ENCODE measurements around the gene IFNW1. TPM values are rescaled to one million over a fixed set of nuclear protein-coding genes. Genes with fewer than 3 reads are reported as not detected.
"Not testable (repeated sequence)": the region's sequence is repeated elsewhere in the genome, so short reads cannot be mapped to it uniquely, and the experiment has no call there.

IFNW1 gene
- total RNA-seq = not detected

DNA sequence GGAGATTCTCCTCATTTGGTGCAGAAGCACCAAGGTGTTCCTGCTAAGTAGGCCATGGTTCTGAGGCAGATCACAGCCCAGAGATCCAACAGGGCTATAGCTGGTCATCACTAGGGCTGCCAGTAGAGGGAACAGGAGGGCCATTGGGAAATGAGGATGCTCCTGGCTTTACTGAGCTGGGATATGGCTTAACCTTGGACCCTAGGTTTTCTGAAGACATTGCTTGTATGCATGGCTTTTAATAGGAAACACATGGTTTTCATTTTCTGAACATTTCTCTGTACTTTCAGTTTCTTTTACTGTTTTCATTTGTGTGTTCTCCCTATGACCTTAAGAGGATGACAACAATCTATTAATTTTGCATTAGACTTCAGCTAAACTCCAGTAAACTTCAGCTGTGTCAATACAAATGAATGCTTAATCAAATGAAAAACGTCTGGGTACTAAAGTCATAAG, at the start of gene IFNW1:
IFNW1 (minus strand) TSS at position 406 of the 456 bp plus-strand sequence; CDS start at position 144, 262 bp downstream.
- TF ChIP-seq POLR2A (IDR thresholded peaks at IDR 0.05) (no peak), CTCF (IDR thresholded peaks at IDR 0.05) (no peak), EP300 (IDR thresholded peaks at IDR 0.05) (no peak), POLR2AphosphoS5 (IDR thresholded peaks at IDR 0.05) (no peak)
- Histone ChIP-seq H3K4me3 (no peak within 1 kb of the TSS), H3K4me1 (no peaks in the 10 kb centered on the region), H3K9me3 (no peaks in the 10 kb centered on the region), H3K36me3 (no peaks in the 10 kb centered on the region), H3K27ac (no peak within 1 kb of the TSS), H3K27me3 (no peaks in the 10 kb centered on the region)
- ATAC-seq (ENCODE audit: low FRiP score in 2 of 2) = no peak
- DNase-seq = no peak
- 35 to 48% methylated on average over 1 of the region's 1 CpG for WGBS, 2 donors

- WGBS, 2 donors = 92 to 94% methylated on average over 3 of the region's 3 CpGs
- H3K4me3 ChIP-seq; H3K27ac ChIP-seq; ATAC-seq (ENCODE audit: low FRiP score in 2 of 2); H3K4me1 ChIP-seq; H3K27me3 ChIP-seq; DNase-seq; H3K36me3 ChIP-seq; H3K9me3 ChIP-seq: not testable (repeated sequence)
Observed at GRCh38 chr9:21187487-21187886, 45.9 kb upstream of the IFNW1 start, which contains the start of gene IFNA4. Gene IFNA4, minus strand, starts transcription at chr9:21187587. Its CDS starts 56 bp downstream, at chr9:21187531.

DNA sequence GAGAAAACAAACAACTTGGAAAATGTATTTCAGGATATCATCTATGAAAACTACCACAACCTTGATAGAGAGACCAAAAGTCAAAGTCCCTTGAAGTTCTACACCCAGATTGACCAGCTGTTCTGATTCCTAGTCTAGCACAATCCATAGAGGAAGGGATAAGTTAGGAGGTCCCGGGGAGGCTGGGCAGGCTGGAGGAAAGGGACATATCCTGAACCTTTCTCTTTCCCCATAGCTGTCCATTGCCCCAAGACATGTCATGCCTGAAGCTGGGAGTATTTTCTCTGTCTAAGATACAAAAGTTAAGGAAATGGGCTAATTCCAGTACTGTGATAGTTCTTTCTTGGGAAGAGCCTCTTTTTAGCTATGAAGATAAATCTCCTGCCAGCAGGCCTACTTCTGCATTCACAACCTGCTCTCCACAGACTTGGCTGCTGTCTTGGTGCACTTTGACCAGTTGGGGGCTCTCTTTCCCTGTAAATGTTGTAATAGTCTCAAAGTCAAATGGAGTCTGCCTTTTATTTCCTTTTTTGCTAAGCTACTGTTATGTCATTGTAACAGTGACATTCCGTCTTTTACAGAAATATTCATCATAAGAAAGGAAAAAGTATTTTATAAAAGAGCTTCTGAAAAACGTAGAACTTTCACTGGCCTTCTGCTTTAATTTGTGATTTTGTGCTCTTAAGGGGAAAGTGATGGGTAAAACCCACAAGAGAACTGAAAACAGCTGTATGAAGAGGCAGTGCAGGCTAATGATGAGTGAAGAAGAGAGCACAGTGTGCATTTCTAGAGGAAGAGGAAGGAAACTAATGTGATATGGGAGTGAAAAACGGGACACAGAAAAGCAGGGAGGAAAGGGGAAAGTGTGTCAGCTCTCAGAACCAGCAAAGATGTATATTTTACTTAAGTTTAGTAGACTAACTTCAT, 41.4 kb upstream of the IFNW1 start:
- WGBS, 2 donors = 40 to 46% methylated on average over 4 of the region's 4 CpGs
- H3K9me3 ChIP-seq = not testable (repeated sequence)

GRCh38 chr9:21174671-21175070, 33.0 kb upstream of the IFNW1 start:
- TF ChIP-seq EP300 (IDR thresholded peaks at IDR 0.05) (no peak), POLR2A (IDR thresholded peaks at IDR 0.05) (no peak), POLR2AphosphoS5 (IDR thresholded peaks at IDR 0.05) (no peak), CTCF (IDR thresholded peaks at IDR 0.05) (no peak)
- WGBS, 2 donors = 85 to 86% methylated on average over 2 of the region's 2 CpGs
- no peak for DNase-seq
- H3K4me3 ChIP-seq = no peak overlapping the region
- H3K9me3 ChIP-seq = no peaks in the 10 kb centered on the region
- no peak for ATAC-seq (ENCODE audit: low FRiP score in 2 of 2)
- no peaks in the 10 kb centered on the region for H3K4me1 ChIP-seq
- H3K36me3 ChIP-seq = no peaks in the 10 kb centered on the region
- no peaks in the 10 kb centered on the region for H3K27me3 ChIP-seq
- no peak overlapping the region for H3K27ac ChIP-seq

More for the DNA sequence above, 41.4 kb upstream of the IFNW1 start:
- H3K27ac ChIP-seq, DNase-seq, H3K36me3 ChIP-seq, H3K4me3 ChIP-seq, H3K4me1 ChIP-seq, H3K27me3 ChIP-seq: not testable (repeated sequence)
- peak in 2 of 6 experiments; percentile 7 to 16 for TF ChIP-seq CTCF (IDR thresholded peaks at IDR 0.05)
- ATAC-seq (ENCODE audit: low FRiP score in 2 of 2) = peak; percentile 55 to 86

DNA sequence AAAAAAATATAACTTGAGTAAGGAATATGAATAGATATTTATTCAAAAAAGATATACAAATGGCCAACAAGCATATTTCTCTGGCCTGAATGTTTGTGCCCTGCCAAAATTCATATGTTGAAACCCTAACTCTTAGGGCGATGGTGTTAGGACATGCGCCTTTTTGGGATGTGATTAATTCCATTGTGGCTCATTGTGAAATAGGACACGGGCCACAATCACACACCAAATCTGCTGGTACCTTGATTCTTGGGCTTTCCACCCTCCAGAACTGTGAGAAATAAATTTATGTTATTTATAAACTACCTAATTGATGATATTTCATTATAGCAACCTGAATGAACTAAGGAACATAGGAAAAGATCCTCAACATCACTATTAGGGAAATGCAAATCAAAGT, 30.5 kb upstream of the IFNW1 start:
- Histone ChIP-seq H3K4me3 (no peak overlapping the region), H3K36me3 (no peaks in the 10 kb centered on the region), H3K27ac (no peak overlapping the region), H3K4me1 (no peaks in the 10 kb centered on the region), H3K9me3 (no peaks in the 10 kb centered on the region), H3K27me3 (no peaks in the 10 kb centered on the region)
- 83 to 84% methylated on average over 3 of the region's 3 CpGs for WGBS, 2 donors
- no peak for DNase-seq
- TF ChIP-seq POLR2AphosphoS5 (IDR thresholded peaks at IDR 0.05) (no peak), CTCF (IDR thresholded peaks at IDR 0.05) (no peak), EP300 (IDR thresholded peaks at IDR 0.05) (no peak), POLR2A (IDR thresholded peaks at IDR 0.05) (no peak)
- no peak for ATAC-seq (ENCODE audit: low FRiP score in 2 of 2)

All from upper lobe of left lung (tissue), 6 donors.